A673 (cell line): Measurements from ENCODE around the gene ST6GALNAC3. TPM values are rescaled to one million over a fixed set of nuclear protein-coding genes. Genes with fewer than 3 reads are reported as not detected.

Source experiments
- BruUV-seq: library from RNA; stranded (reverse); fragments of 400-500 nt; replicated peaks from 2 replicates; lab custom pipeline; 2021; lab: Mats Ljungman, UMichigan
- CTCF ChIA-PET: fragments of 300-600 bp; sonication (Branson Sonifier 250); formaldehyde crosslinking; loops from one replicate; lab custom pipeline; 2022; ENCODE audit warnings: antibody characterized with exemption; lab: Charles Lee
- POLR2A ChIA-PET: fragments of 300-600 bp; sonication (Branson Sonifier 250); formaldehyde crosslinking; loops from one replicate; lab custom pipeline; 2022; ENCODE audit warnings: antibody characterized with exemption; ENCODE audit not compliant: low non-redundant PET; lab: Charles Lee
- DNase-seq: peaks from one replicate; pipeline ENCODE4 v3.0.0-alpha.2; 2015; ENCODE audit warnings: low spot score
- H3K27ac ChIP-seq: fragments of 200-600 bp; sonication (generic); 2 replicates; pipeline ENCODE4 v1.5.1; 2016; ENCODE audit warnings: mixed run types, low read depth, mild to moderate bottlenecking, mixed read lengths, antibody characterized with exemption, low read length; ENCODE audit not compliant: poor library complexity, severe bottlenecking
- H3K27me3 ChIP-seq: fragments of 200-600 bp; sonication (generic); replicated peaks from 2 replicates; pipeline ENCODE4 v1.6.1; 2017; ENCODE audit warnings: mixed run types, low read depth, mild to moderate bottlenecking, mixed read lengths, antibody characterized with exemption, low read length; ENCODE audit not compliant: insufficient read depth, poor library complexity
- H3K36me3 ChIP-seq: fragments of 200-600 bp; sonication (generic); 2 replicates; pipeline ENCODE4 v1.6.1; 2016; ENCODE audit warnings: mixed run types, mild to moderate bottlenecking, mixed read lengths, antibody characterized with exemption, low read length; ENCODE audit not compliant: insufficient read depth, poor library complexity, severe bottlenecking
- H3K4me1 ChIP-seq: fragments of 200-600 bp; sonication (generic); 2 replicates; pipeline ENCODE4 v1.6.1; 2017; ENCODE audit warnings: mixed run types, mild to moderate bottlenecking, mixed read lengths, antibody characterized with exemption, low read length; ENCODE audit not compliant: insufficient read depth, poor library complexity, severe bottlenecking
- H3K4me3 ChIP-seq: fragments of 200-600 bp; sonication (generic); 2 replicates; pipeline ENCODE4 v1.5.1; 2016; ENCODE audit warnings: low read depth, mixed run types, mild to moderate bottlenecking, mixed read lengths, low read length; ENCODE audit not compliant: poor library complexity, severe bottlenecking
- H3K9me3 ChIP-seq: fragments of 200-600 bp; sonication (generic); 2 replicates; pipeline ENCODE4 v1.6.1; 2016; ENCODE audit warnings: mixed run types, low read depth, mild to moderate bottlenecking, mixed read lengths, antibody characterized with exemption, low read length; ENCODE audit not compliant: poor library complexity, severe bottlenecking
- CTCF ChIP-seq: fragments of 300-800, 200-600 bp; sonication (generic); conservative IDR thresholded peaks from 2 replicates; pipeline ENCODE4 v1.5.1; 2017; ENCODE audit warnings: low read depth, mild to moderate bottlenecking, antibody characterized with exemption, low read length, moderate library complexity, mixed read lengths
- EZH2 ChIP-seq: fragments of 200-600 bp; sonication (generic); IDR thresholded peaks from 2 replicates; pipeline ENCODE4 v1.6.1; 2017; ENCODE audit warnings: borderline replicate concordance, low read depth, mild to moderate bottlenecking, mixed read lengths, antibody characterized with exemption, low read length; ENCODE audit not compliant: poor library complexity, severe bottlenecking
- intact Hi-C: fragments of 100-400 bp; cut with micrococcal nuclease; formaldehyde crosslinking; loops from one replicate; pipeline ENCODE4 v1.10.0; 2022; ENCODE audit not compliant: unreplicated experiment
- total RNA-seq: library from RNA; stranded (reverse); gene quantifications from 2 replicates; pipeline ENCODE4 v1.2.3, GENCODE V29; 2021

Gene ST6GALNAC3
- total RNA-seq, 1 experiment from 2014 or later: 1.2 TPM

DNA sequence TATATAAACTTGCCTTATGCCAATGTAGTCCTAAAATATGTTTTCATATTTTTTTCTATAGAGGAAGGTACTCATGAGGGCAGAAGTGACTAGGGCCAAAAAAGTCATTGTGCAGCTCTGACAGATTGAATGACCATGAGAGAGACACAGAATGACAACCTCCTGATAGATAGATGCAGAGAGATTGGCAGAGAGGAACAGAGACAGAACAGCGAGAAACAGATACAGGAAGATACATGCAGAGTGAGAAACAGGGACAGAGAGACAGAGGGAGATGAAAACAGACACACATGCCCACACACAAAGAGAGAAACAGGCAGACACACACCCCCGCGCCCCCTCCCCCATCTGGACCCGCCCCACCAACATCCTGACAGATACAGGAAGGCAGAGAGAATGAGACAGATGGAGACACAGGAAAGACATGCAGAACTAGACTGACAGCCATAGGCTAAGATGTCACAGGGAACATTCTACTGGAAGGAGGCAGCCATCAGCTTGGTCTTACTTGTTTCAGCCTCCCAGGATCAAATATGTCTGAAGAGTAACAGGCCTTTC is 211.1 kb downstream of the ST6GALNAC3 start:
- Histone ChIP-seq H3K4me3 (no peak overlapping the region), H3K36me3 (no peaks in the 10 kb centered on the region), H3K9me3 (no peaks in the 10 kb centered on the region), H3K27ac (no peak overlapping the region), H3K4me1 (no peaks in the 10 kb centered on the region), H3K27me3 (peaks cover 21% of the 10 kb centered on the region)
- ChIA-PET POLR2A (no interaction called here), CTCF (no interaction called here)
- BruUV-seq: no TSS peak
- no peak for DNase-seq
- intact Hi-C loops: no loop called here
- TF ChIP-seq CTCF (no peak), EZH2 (no peak)

DNA sequence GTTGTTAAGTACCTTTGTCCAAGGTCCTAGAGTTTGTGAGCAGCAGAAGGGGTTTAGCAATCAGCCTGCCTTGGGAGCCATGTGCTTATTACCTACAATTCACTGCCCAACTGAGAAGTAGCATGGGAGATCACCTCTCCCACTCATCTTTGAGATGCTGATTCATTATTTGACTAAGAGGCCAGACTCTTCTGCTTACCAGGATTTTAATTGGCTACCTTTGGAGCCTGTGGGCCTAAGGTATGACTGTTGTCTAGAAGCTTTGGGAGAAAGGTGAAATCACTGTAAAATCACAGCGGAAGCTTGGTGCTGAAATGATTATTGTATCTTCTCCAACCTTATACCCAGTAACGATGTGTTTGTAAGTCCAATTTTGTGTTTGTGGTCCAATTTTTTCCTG is 213.4 kb downstream of the ST6GALNAC3 start:
- CTCF ChIA-PET: no interaction called here
- POLR2A ChIA-PET: no interaction called here
- intact Hi-C loops: no loop called here

DNA sequence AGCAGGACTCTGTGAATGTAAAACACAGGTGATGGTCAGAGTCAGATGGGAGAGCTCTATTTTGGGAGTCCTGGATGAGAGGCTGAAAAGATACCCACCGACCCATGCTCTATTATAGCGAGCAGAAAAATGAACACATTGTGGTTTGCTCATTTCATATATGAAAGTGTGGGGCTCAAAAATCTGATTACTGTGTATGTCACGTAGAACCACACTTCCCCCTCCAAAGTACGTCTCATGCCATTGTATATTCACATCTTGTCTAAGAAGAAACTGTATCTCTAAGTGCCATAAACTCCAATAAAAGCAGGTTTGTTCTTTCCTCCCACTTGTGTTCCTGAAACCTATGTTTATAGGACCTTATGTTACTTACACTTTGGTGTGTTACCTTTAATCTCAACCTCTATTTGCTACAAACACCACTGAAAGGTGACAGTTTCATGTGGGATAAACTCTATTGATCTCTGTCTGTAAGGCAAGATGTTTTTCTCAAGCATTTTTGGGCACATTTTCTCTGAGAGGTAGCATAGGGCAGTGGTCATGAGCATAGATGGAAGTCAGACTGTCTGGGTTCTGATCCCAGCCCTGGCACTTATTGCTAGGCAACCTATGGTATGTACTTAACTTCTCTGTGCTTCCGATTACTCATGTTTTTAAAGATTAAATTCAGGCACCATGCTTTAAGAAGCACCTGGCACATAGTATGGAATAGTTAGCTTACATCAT is 214.4 kb downstream of the ST6GALNAC3 start:
- Histone ChIP-seq H3K4me1 (no peaks in the 10 kb centered on the region), H3K36me3 (no peaks in the 10 kb centered on the region), H3K4me3 (no peak overlapping the region), H3K27ac (no peak overlapping the region), H3K27me3 (peaks cover 49% of the 10 kb centered on the region), H3K9me3 (no peaks in the 10 kb centered on the region)
- POLR2A ChIA-PET: no interaction called here
- CTCF ChIA-PET: no interaction called here
- no peak for TF ChIP-seq CTCF
- no peak for TF ChIP-seq EZH2
- BruUV-seq: no TSS peak
- intact Hi-C loops: no loop called here
- DNase-seq: no peak

More for the DNA sequence above, 213.4 kb downstream of the ST6GALNAC3 start:
- DNase-seq: no peak
- Histone ChIP-seq H3K36me3 (no peaks in the 10 kb centered on the region), H3K27me3 (peaks cover 39% of the 10 kb centered on the region), H3K4me1 (no peaks in the 10 kb centered on the region), H3K9me3 (no peaks in the 10 kb centered on the region), H3K4me3 (no peak overlapping the region), H3K27ac (no peak overlapping the region)
- no TSS peak for BruUV-seq
- TF ChIP-seq CTCF (no peak), EZH2 (no peak)
